NCI-H2171 treated with DMSO at 0.1 percent for 48 hours (cell line): ENCODE measurements around the gene RNF141.
A peak's percentile ranks its signal among the peaks of the same experiment; 100 is the strongest.

Experiments
- DNase-seq: peaks from one replicate; lab custom pipeline; 2025; lab: John Stamatoyannopoulos, UW

The RNF141 gene

GRCh38 chr11:10540915-10541560 lies at the start of gene RNF141:
TSS of gene RNF141 (minus strand) at chr11:10541187. CDS start at chr11:10534158, 7,029 bp downstream.
- peak; percentile 85 for DNase-seq

- DNase-seq: no peak
Measured at GRCh38 chr11:10590218-10590915, 49.4 kb upstream of the RNF141 start.

- no peak for DNase-seq
Measured at GRCh38 chr11:10588904-10589303, 47.9 kb upstream of the RNF141 start.

- DNase-seq: no peak
Measured at GRCh38 chr11:10587995-10588394, 47.0 kb upstream of the RNF141 start.

GRCh38 chr11:10587388-10587787 lies 46.4 kb upstream of the RNF141 start:
- DNase-seq: no peak

- peak; percentile 6 for DNase-seq
Measured at GRCh38 chr11:10584071-10584501, 43.1 kb upstream of the RNF141 start.

- DNase-seq: no peak
Measured at GRCh38 chr11:10581481-10582019, 40.6 kb upstream of the RNF141 start.

- DNase-seq: no peak
Measured at GRCh38 chr11:10580623-10581022, 39.6 kb upstream of the RNF141 start.

- DNase-seq: no peak
Measured at GRCh38 chr11:10579700-10580099, 38.7 kb upstream of the RNF141 start.

- DNase-seq: no peak
Measured at GRCh38 chr11:10576035-10576398, 35.0 kb upstream of the RNF141 start.

- no peak for DNase-seq
Measured at GRCh38 chr11:10575346-10576034, 34.5 kb upstream of the RNF141 start.

GRCh38 chr11:10573556-10573955 lies 32.6 kb upstream of the RNF141 start:
- DNase-seq: no peak

- DNase-seq: no peak
Measured at GRCh38 chr11:10573028-10573427, 32.0 kb upstream of the RNF141 start.

GRCh38 chr11:10572533-10572932 lies 31.5 kb upstream of the RNF141 start:
- DNase-seq: no peak

GRCh38 chr11:10568486-10568941 lies 27.5 kb upstream of the RNF141 start, which contains the start of gene LYVE1:
TSS of gene LYVE1 (minus strand) at chr11:10568665. CDS start at chr11:10568532, 133 bp downstream.
- DNase-seq: no peak

- DNase-seq: no peak
Measured at GRCh38 chr11:10567446-10567845, 26.5 kb upstream of the RNF141 start.

GRCh38 chr11:10566257-10566957 lies 25.4 kb upstream of the RNF141 start:
- DNase-seq: no peak

- DNase-seq: no peak
Measured at GRCh38 chr11:10565493-10565892, 24.5 kb upstream of the RNF141 start.

GRCh38 chr11:10564696-10565318 lies 23.8 kb upstream of the RNF141 start:
- no peak for DNase-seq

- no peak for DNase-seq
Measured at GRCh38 chr11:10564030-10564429, 23.0 kb upstream of the RNF141 start.

- DNase-seq: no peak
Measured at GRCh38 chr11:10561947-10562346, 21.0 kb upstream of the RNF141 start.
